Coronary artery (tissue), 2 donors: ENCODE data around the gene ADGB.

Source experiments
- DNase-seq: peaks from one replicate; pipeline ENCODE4 v3.0.0-alpha.2; 2017; ENCODE audit warnings: low spot score
- H3K27ac ChIP-seq, 2 donors: fragments of 200-600 bp; sonication (generic); one replicate each; pipeline ENCODE4 v1.5.1; 2016 to 2019
- H3K4me3 ChIP-seq: fragments of 200-600 bp; sonication (generic); 2 replicates; pipeline ENCODE4 v1.5.1; 2016; ENCODE audit warnings: mild to moderate bottlenecking, moderate library complexity
- CTCF ChIP-seq: fragments of 200-600 bp; sonication (generic); IDR thresholded peaks from one replicate; pipeline ENCODE4 v1.5.1; 2019; ENCODE audit warnings: antibody characterized with exemption

The ADGB gene

GRCh38 chr6:146657432-146657831 is 58.7 kb downstream of the ADGB start:
- H3K27ac ChIP-seq, result no peak overlapping the region
- no peak for DNase-seq
- no peak overlapping the region for H3K4me3 ChIP-seq
- no peak for TF ChIP-seq CTCF

GRCh38 chr6:146664871-146665360 is 66.1 kb downstream of the ADGB start:
- no peak overlapping the region for H3K27ac ChIP-seq
- TF ChIP-seq CTCF, result no peak
- no peak overlapping the region for H3K4me3 ChIP-seq
- DNase-seq, result no peak

GRCh38 chr6:146666909-146667308 is 68.1 kb downstream of the ADGB start:
- DNase-seq, result no peak
- TF ChIP-seq CTCF, result no peak

GRCh38 chr6:146670161-146670560 is 71.4 kb downstream of the ADGB start:
- H3K4me3 ChIP-seq, result no peak overlapping the region
- DNase-seq, result no peak
- no peak overlapping the region for H3K27ac ChIP-seq
- no peak for TF ChIP-seq CTCF

More at GRCh38 chr6:146666909-146667308, 68.1 kb downstream of the ADGB start:
- Histone ChIP-seq H3K27ac (no peak overlapping the region), H3K4me3 (no peak overlapping the region)

GRCh38 chr6:146673069-146673468 is 74.3 kb downstream of the ADGB start:
- Histone ChIP-seq H3K27ac (no peak overlapping the region), H3K4me3 (no peak overlapping the region)
- no peak for TF ChIP-seq CTCF
- DNase-seq, result no peak

- no peak overlapping the region for H3K27ac ChIP-seq
- H3K4me3 ChIP-seq, result no peak overlapping the region
- DNase-seq, result no peak
- no peak for TF ChIP-seq CTCF
These were observed 80.6 kb downstream of the ADGB start for GRCh38 chr6:146679386-146679785.

GRCh38 chr6:146682919-146683318 is 84.1 kb downstream of the ADGB start:
- TF ChIP-seq CTCF, result no peak
- no peak for DNase-seq
- Histone ChIP-seq H3K4me3 (no peak overlapping the region), H3K27ac (no peak overlapping the region)
